Measurements from ENCODE around the gene KDM7A.

GRCh38 chr7:140211698-140212097, 34.9 kb upstream of the KDM7A start:
- TF ChIP-seq POLR2A (IDR thresholded peaks at IDR 0.05) (no peak), CTCF (IDR thresholded peaks at IDR 0.05) (no peak)

All from Peyer's patch (tissue), 4 donors.